ENCODE data around the gene MOB3C.

MOB3C gene

GRCh38 chr1:46637444-46638083 is 21.0 kb upstream of the MOB3C start:
- DNase-seq = no peak

GRCh38 chr1:46635205-46635604 is 18.6 kb upstream of the MOB3C start:
- no peak for DNase-seq

GRCh38 chr1:46630719-46631118 is 14.1 kb upstream of the MOB3C start:
- no peak for DNase-seq

GRCh38 chr1:46623743-46624644 is 7.4 kb upstream of the MOB3C start:
- DNase-seq = no peak

GRCh38 chr1:46622344-46622743 is 5.7 kb upstream of the MOB3C start:
- DNase-seq = peak; percentile 38

- DNase-seq = no peak
Observed at GRCh38 chr1:46621930-46622329, 5.3 kb upstream of the MOB3C start.

GRCh38 chr1:46619656-46620258 is 3.1 kb upstream of the MOB3C start:
- DNase-seq = no peak

GRCh38 chr1:46618754-46619415 is 2.3 kb upstream of the MOB3C start:
- DNase-seq = no peak

- DNase-seq = no peak
Observed at GRCh38 chr1:46617833-46618232, 1.2 kb upstream of the MOB3C start.

- no peak for DNase-seq
Observed at GRCh38 chr1:46617108-46617800, 643 bp upstream of the MOB3C start.

- no peak for DNase-seq
Observed at GRCh38 chr1:46615735-46616134, 876 bp downstream of the MOB3C start.

- DNase-seq = no peak
Observed at GRCh38 chr1:46615088-46615487, 1.5 kb downstream of the MOB3C start.

GRCh38 chr1:46614604-46614984 is 2.0 kb downstream of the MOB3C start:
- no peak for DNase-seq

- peak; percentile 84 for DNase-seq
Observed at GRCh38 chr1:46613661-46614603, 2.7 kb downstream of the MOB3C start.

- no peak for DNase-seq
Observed at GRCh38 chr1:46612937-46613660, 3.5 kb downstream of the MOB3C start.

GRCh38 chr1:46611691-46612221 is 4.9 kb downstream of the MOB3C start:
- DNase-seq = no peak

- DNase-seq = no peak
Observed at GRCh38 chr1:46607345-46608130, 9.1 kb downstream of the MOB3C start.

- no peak for DNase-seq
Observed at GRCh38 chr1:46606255-46606965, 10.2 kb downstream of the MOB3C start.

GRCh38 chr1:46605232-46605631 is 11.4 kb downstream of the MOB3C start:
- DNase-seq = no peak

All from NCI-H1694 (cell line).